HG03469 (cell line): ENCODE results near the gene LANCL2.
"Not testable (repeated sequence)": the region's sequence is repeated elsewhere in the genome, so short reads cannot be mapped to it uniquely, and the experiment has no call there.

Experiments used
- ATAC-seq: cut with Tn5 transposase; IDR thresholded peaks from one replicate; pipeline ENCODE4 v1.9.1; 2021; ENCODE audit warnings: mild to moderate bottlenecking, moderate library complexity, moderate number of reproducible peaks; ENCODE audit not compliant: unreplicated experiment

Gene LANCL2

GRCh38 chr7:55469271-55469681 lies 104.1 kb downstream of the LANCL2 start:
- ATAC-seq = no peak

GRCh38 chr7:55469721-55470120 lies 104.6 kb downstream of the LANCL2 start:
- no peak for ATAC-seq

- no peak for ATAC-seq
These were observed 105.1 kb downstream of the LANCL2 start for GRCh38 chr7:55470261-55470660.

- not testable (repeated sequence) for ATAC-seq
These were observed 106.5 kb downstream of the LANCL2 start for GRCh38 chr7:55471594-55471993.

- ATAC-seq = not testable (repeated sequence)
These were observed 107.3 kb downstream of the LANCL2 start for GRCh38 chr7:55472406-55472805.

GRCh38 chr7:55472928-55473725 lies 108.0 kb downstream of the LANCL2 start:
- ATAC-seq = no peak

GRCh38 chr7:55473932-55474331 lies 108.8 kb downstream of the LANCL2 start:
- ATAC-seq = no peak

GRCh38 chr7:55474944-55475854 lies 110.1 kb downstream of the LANCL2 start:
- no peak for ATAC-seq

GRCh38 chr7:55475855-55476803 lies 111.0 kb downstream of the LANCL2 start:
- ATAC-seq = no peak

- no peak for ATAC-seq
These were observed 112.0 kb downstream of the LANCL2 start for GRCh38 chr7:55476852-55477780.

GRCh38 chr7:55477781-55478374 lies 112.7 kb downstream of the LANCL2 start:
- no peak for ATAC-seq

GRCh38 chr7:55478700-55479099 lies 113.6 kb downstream of the LANCL2 start:
- no peak for ATAC-seq

GRCh38 chr7:55481155-55481554 lies 116.0 kb downstream of the LANCL2 start:
- no peak for ATAC-seq

GRCh38 chr7:55483046-55483445 lies 117.9 kb downstream of the LANCL2 start:
- no peak for ATAC-seq
